Measurements from ENCODE around the gene CCDC57.

The CCDC57 gene

DNA sequence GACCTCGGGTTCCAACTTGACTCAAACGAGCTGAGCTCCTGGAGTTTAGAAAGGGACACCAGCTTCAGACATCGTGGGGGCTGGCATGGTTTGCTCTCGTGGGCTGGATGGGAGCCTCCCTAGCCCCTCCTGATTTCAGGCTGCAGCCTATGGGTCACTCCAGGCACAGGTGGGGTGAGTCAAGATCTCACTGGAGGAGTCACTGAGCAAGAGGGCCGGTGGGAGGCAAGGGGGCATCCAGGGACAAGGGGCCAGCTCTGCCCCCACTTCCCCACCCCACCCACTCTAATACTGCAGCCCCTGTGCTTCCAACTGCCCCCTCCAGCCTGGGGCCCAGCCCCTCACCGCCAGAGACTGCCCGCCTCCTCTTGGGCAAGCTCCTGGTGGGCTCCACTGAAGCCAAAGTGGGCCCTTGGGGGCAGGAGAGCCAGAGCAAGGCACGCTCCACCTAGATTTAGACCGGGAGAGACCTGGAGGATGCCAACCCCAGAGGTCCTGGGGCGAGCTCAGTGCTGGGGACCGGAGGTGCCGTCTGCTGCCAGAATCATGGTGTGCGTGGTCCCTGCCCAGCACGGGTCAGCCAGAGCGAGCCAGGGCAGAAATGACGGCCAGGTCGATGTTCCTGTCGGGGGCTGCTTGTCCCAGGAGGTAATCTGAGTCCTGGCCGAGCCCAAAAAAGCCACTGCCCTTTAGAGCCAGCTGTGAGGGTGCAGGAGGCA, 22.6 kb upstream of the CCDC57 start:
- TF ChIP-seq, protein P1, sequence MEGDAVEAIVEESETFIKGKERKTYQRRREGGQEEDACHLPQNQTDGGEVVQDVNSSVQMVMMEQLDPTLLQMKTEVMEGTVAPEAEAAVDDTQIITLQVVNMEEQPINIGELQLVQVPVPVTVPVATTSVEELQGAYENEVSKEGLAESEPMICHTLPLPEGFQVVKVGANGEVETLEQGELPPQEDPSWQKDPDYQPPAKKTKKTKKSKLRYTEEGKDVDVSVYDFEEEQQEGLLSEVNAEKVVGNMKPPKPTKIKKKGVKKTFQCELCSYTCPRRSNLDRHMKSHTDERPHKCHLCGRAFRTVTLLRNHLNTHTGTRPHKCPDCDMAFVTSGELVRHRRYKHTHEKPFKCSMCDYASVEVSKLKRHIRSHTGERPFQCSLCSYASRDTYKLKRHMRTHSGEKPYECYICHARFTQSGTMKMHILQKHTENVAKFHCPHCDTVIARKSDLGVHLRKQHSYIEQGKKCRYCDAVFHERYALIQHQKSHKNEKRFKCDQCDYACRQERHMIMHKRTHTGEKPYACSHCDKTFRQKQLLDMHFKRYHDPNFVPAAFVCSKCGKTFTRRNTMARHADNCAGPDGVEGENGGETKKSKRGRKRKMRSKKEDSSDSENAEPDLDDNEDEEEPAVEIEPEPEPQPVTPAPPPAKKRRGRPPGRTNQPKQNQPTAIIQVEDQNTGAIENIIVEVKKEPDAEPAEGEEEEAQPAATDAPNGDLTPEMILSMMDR (conservative IDR thresholded peaks at IDR 0.05; ENCODE audit: low read depth): no peak
- no peak for DNase-seq (ENCODE audit: low spot score)
- ChIA-PET CTCF (interaction anchor here (1.1 to 1.6 kb wide), 2 partner anchors 205 kb away, joined by 4 read pairs; no protein-coding TSS in a partner anchor), POLR2A (ENCODE audit: low non-redundant PET) (interaction anchor here (0.6 to 1.1 kb wide), 5 partner anchors 12 to 649 kb away, joined by 3 to 5 read pairs (median 4); no protein-coding TSS in a partner anchor)
- H3K27ac ChIP-seq: peak overlapping the region; percentile 99

DNA sequence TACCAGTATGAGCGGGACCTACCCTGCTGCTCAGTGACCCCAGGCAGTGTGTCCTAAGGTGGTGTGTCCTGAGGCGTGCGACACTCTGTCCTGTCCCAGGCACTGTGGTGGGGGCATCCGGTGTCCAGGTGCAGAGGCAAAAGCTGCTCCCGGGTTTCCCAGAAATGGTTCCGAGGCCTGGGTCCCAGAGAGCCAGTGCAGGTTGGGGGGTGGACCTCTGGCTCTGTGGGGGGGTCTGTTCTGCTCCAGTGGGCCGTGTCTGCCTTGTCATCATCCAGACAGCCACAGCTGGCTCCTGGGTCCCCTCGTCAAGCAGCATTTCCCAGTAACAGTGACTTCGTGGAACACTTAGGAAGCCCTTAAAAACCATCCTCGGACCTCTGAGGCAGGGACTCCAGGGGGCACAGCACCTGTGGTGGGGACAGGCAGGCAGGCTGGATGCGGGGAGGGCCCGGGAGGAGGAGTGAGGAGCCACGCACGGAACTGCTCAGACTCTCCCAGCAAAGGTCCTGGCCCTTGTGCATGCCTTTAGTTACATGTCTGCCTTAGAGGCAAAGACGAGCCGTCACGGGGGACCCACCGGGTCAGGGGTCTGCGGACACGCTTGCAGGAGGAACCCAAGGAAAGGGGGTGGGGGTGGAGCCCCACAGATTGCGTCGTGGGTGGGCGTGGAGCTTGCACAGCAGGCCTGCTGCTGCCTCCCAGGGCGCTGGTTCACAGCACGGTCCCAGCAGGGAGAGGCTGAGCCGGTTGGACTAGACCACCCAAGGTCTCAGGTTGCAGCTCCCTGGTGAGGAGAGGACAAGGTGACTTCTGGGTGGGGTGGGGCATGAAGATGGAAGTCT, 21.8 kb upstream of the CCDC57 start:
- no peak for DNase-seq (ENCODE audit: low spot score)
- TF ChIP-seq, protein P1 (conservative IDR thresholded peaks at IDR 0.05; ENCODE audit: low read depth): no peak
- peak overlapping the region; percentile 99 for H3K27ac ChIP-seq
- ChIA-PET CTCF (interaction anchor here (1.1 kb wide), 1 partner anchor 204 kb away, joined by 4 read pairs; no protein-coding TSS in a partner anchor), POLR2A (ENCODE audit: low non-redundant PET) (interaction anchor here (0.8 to 1.0 kb wide), 2 partner anchors 33 to 58 kb away, joined by 3 to 5 read pairs; no protein-coding TSS in a partner anchor)

DNA sequence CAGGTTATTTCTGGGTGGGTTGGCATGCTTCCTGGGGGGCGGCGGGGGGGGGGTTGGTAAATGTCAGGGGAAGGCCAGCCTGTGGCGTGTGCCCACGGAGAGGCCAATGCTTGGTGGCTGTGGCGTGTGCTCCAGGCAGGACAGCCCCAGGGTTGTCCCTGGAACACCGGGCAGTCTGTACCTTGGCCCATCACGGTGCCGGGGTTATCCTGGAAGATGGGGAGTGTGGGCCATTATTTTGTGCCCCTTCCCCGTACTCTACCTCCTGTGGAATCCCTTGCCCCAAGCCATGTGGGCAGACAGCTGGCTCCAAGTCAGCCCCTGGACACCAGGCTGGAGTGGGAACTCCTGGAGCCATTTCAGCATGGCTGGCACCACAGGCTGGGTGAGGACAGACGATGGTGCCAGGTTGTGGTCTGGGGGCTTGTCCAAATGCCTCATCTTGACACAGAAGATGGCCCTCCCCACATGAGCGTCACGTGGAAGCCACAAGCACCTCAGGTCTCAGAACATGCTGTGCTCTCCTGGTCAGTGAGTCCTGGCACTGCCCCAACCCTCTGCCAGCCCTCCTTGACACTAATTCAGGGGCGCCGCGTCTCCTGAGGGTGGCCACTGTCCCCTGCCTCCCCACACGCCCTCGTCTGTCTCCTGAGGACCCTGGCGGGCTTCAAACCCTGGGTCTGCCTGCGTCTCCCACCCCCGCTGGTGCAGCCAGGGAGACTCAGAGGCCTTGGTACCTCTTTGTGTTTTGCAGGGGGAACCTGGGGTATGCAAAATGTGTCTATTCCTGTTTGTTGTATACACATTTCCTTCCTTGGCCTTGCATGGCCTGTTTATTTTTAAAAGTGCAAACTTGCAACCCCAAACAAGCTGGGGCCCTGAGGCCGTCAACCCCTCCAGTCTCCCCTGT, 20.5 kb upstream of the CCDC57 start:
- peak overlapping the region; percentile 99 for H3K27ac ChIP-seq
- POLR2A ChIA-PET (ENCODE audit: low non-redundant PET): no interaction called here
- CTCF ChIA-PET: no interaction called here
- DNase-seq (ENCODE audit: low spot score): no peak
- TF ChIP-seq, protein P1 (conservative IDR thresholded peaks at IDR 0.05; ENCODE audit: low read depth): no peak

DNA sequence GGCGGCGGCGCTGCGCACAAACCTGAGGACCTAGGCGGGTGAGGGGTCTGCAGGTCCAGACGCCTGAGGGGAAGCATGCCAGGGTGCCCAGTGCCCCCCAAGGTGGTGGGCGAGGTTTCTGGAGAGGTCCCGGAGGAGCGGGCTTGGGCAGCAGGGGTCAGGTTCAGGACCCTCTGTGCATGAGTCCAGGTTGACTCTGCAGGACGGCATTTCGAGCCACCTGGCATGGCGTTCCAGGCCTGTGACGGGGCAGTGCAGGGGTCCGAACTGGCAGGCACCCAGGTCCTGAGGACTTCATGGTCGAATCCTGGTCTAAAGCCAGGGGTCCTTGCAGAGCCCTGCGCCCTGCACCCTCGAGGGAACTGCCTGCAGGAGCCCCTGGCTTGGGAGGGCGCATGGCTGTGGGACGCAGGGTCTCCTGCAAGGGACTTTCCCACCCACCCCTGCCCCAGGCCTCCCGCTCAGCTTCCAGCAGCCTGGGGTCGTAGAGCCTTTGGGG, 19.7 kb upstream of the CCDC57 start:
- POLR2A ChIA-PET (ENCODE audit: low non-redundant PET): no interaction called here

DNA sequence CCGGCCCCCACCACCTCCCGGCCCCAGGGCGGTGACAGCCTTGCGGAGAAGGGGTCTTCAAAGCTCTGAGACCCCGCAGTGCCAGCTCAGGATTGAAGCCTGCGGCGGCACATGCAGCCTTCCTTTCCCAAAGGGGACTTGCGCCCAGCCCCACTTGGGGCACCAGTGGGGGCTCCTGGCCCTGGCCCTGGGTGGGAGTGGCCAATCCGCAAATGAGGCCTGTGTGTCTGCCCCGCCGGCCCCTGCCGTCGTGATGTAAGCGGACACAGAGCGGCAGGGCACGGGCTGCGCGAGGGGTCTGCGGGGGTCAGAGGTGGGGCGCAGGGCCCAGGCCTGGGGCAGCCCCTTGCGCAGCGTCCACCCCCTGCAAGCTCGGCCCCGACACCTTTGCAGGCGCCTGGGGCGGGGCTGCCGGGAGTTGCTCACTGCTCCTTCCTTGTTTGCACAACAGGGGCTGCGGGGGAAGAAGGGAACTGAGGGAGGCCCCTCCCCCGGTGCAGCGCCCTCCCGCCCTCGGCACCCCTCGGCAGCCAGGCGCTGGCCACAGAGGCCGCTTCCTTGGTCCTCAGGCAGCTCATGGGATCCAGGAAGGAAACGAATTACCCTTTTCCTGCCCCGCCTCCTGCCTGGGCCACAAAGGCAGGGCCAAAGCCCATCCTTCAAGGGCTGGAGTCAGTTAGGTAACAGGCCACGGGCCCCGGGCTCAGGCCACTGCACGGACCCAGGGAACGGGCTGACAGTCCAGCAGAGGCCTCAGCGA, 19.1 kb upstream of the CCDC57 start:
- CTCF ChIA-PET: interaction anchor here (0.6 to 1.7 kb wide), 3 partner anchors 10 to 25 kb away, joined by 4 to 5 read pairs (median 4); no protein-coding TSS in a partner anchor
- TF ChIP-seq, protein P1 (conservative IDR thresholded peaks at IDR 0.05; ENCODE audit: low read depth): no peak
- DNase-seq (ENCODE audit: low spot score): no peak
- POLR2A ChIA-PET (ENCODE audit: low non-redundant PET): no interaction called here
- H3K27ac ChIP-seq: peak overlapping the region; percentile 99

More for the DNA sequence above, 19.7 kb upstream of the CCDC57 start:
- peak overlapping the region; percentile 99 for H3K27ac ChIP-seq
- CTCF ChIA-PET: interaction anchor here (1.2 to 1.7 kb wide), 2 partner anchors 9 to 11 kb away, joined by 4 read pairs; no protein-coding TSS in a partner anchor
- TF ChIP-seq, protein P1 (conservative IDR thresholded peaks at IDR 0.05; ENCODE audit: low read depth): no peak
- no peak for DNase-seq (ENCODE audit: low spot score)
